HK-2 (cell line): Measurements from ENCODE around the gene MLIP.
"Not testable (repeated sequence)": the region's sequence is repeated elsewhere in the genome, so short reads cannot be mapped to it uniquely, and the experiment has no call there.

ENCODE experiments used
- DNase-seq: peaks from one replicate; pipeline ENCODE4 v3.0.0-alpha.2; 2018; ENCODE audit not compliant: unreplicated experiment

The MLIP gene

GRCh38 chr6:54111341-54112045 lies at the start of gene MLIP:
TSS of gene MLIP (plus strand) at chr6:54111443. CDS start at chr6:54111480, 37 bp downstream.
- no peak for DNase-seq

- no peak for DNase-seq
These were observed 48.1 kb upstream of the MLIP start for GRCh38 chr6:54063228-54063539.

- no peak for DNase-seq
These were observed 42.5 kb upstream of the MLIP start for GRCh38 chr6:54068694-54069093.

- no peak for DNase-seq
These were observed 41.2 kb upstream of the MLIP start for GRCh38 chr6:54070025-54070424.

GRCh38 chr6:54071821-54072340 lies 39.4 kb upstream of the MLIP start:
- no peak for DNase-seq

GRCh38 chr6:54072635-54073313 lies 38.5 kb upstream of the MLIP start:
- DNase-seq = no peak

GRCh38 chr6:54073487-54073886 lies 37.8 kb upstream of the MLIP start:
- DNase-seq = no peak

- DNase-seq = no peak
These were observed 37.1 kb upstream of the MLIP start for GRCh38 chr6:54074109-54074508.

GRCh38 chr6:54074578-54075195 lies 36.6 kb upstream of the MLIP start:
- no peak for DNase-seq

- no peak for DNase-seq
These were observed 35.0 kb upstream of the MLIP start for GRCh38 chr6:54076159-54076789.

GRCh38 chr6:54081499-54081898 lies 29.7 kb upstream of the MLIP start:
- not testable (repeated sequence) for DNase-seq

- DNase-seq = no peak
These were observed 28.0 kb upstream of the MLIP start for GRCh38 chr6:54083287-54083686.

- no peak for DNase-seq
These were observed 27.0 kb upstream of the MLIP start for GRCh38 chr6:54084231-54084630.

GRCh38 chr6:54085047-54085446 lies 26.2 kb upstream of the MLIP start:
- no peak for DNase-seq

- DNase-seq = no peak
These were observed 25.7 kb upstream of the MLIP start for GRCh38 chr6:54085541-54085940.

- no peak for DNase-seq
These were observed 24.8 kb upstream of the MLIP start for GRCh38 chr6:54086439-54086838.

GRCh38 chr6:54087721-54088120 lies 23.5 kb upstream of the MLIP start:
- no peak for DNase-seq

- no peak for DNase-seq
These were observed 17.8 kb upstream of the MLIP start for GRCh38 chr6:54093326-54093948.

- no peak for DNase-seq
These were observed 16.9 kb upstream of the MLIP start for GRCh38 chr6:54094293-54094692.

GRCh38 chr6:54094786-54095185 lies 16.5 kb upstream of the MLIP start:
- DNase-seq = no peak

- DNase-seq = no peak
These were observed 15.5 kb upstream of the MLIP start for GRCh38 chr6:54095723-54096122.

GRCh38 chr6:54096811-54097210 lies 14.4 kb upstream of the MLIP start:
- no peak for DNase-seq
